Adrenal gland (tissue), 5 donors: ENCODE data around the gene ZMYND8.

Experiments
- CTCF ChIP-seq, 6 experiments: fragments of 450-650 bp in 4 of 6; fragments of 200-600 bp in 2 of 6; sonication (generic) in 1 of 6; IDR thresholded peaks; 1 replicate in 5 of 6; 2 replicates in 1 of 6; pipeline versions ENCODE4 v1.5.1 to v1.8.0; 2016 to 2021; ENCODE audit warnings: antibody characterized with exemption in 6 of 6, mild to moderate bottlenecking in 2 of 6, moderate library complexity in 1 of 6
- POLR2A ChIP-seq, 2 donors: fragments of 450-650 bp; IDR thresholded peaks; one replicate each; pipeline ENCODE4 v1.6.1; 2017; ENCODE audit warnings: antibody characterized with exemption in 2 of 2, mild to moderate bottlenecking in 2 of 2, moderate library complexity in 1 of 2
- donor health status: DM: no; HTN: no; CAD: no.

- no peak for TF ChIP-seq CTCF (IDR thresholded peaks at IDR 0.05)
- TF ChIP-seq POLR2A (IDR thresholded peaks at IDR 0.05), result no peak
Observed at GRCh38 chr20:47215653-47216397, 140.7 kb downstream of the ZMYND8 start.
